CMK (cell line): ENCODE results near the gene ARHGAP42.
"Not testable (repeated sequence)": the region's sequence is repeated elsewhere in the genome, so short reads cannot be mapped to it uniquely, and the experiment has no call there.

Source experiments
- DNase-seq: peaks from one replicate; pipeline ENCODE4 v3.0.0-alpha.2; 2010; ENCODE audit warnings: low read depth

Gene ARHGAP42

GRCh38 chr11:100970283-100971164, 283.4 kb downstream of the ARHGAP42 start:
- no peak for DNase-seq

- DNase-seq = no peak
Observed at GRCh38 chr11:100972046-100972445, 285.0 kb downstream of the ARHGAP42 start.

DNA sequence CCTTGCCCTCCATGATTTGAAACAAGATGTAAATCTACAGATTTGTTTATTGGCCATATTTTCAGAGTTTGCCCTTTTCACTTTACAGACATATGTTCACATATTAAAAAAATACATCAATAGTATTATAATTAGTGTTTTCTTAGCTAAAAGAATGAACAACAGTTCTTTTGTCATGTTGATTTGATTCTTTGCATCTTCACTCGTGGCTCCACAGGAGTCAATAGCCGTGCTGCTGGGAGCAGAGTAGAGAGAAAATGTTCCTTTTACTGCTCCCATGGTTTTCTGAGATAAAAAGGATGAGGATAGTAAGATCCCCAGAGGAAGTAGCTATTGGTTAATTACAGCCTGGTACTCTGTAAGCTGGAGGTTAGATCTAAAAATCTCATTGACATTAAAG, 291.4 kb downstream of the ARHGAP42 start:
- DNase-seq = no peak

GRCh38 chr11:100978939-100979338, 291.9 kb downstream of the ARHGAP42 start:
- no peak for DNase-seq

DNA sequence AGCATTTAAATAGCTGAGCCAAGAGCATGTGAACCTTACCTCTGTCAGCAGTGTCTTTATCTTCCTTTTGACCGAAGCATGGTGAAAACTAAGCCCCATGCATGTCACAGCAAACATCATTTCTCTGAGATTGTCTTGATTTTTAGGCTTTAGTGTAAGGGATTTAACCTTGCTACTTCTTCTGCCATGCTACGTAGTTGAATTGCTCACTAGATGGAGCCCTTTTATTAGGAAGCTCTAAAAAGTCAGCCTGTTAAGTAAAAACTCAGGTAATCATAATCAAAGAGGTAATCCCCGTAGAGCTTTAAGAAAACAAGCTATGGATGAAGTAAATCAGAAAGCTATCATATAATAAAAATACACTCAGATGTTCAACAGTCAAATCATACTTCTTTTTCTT, 293.1 kb downstream of the ARHGAP42 start:
- DNase-seq = no peak

- no peak for DNase-seq
Observed at GRCh38 chr11:100981196-100981824, 294.2 kb downstream of the ARHGAP42 start.

DNA sequence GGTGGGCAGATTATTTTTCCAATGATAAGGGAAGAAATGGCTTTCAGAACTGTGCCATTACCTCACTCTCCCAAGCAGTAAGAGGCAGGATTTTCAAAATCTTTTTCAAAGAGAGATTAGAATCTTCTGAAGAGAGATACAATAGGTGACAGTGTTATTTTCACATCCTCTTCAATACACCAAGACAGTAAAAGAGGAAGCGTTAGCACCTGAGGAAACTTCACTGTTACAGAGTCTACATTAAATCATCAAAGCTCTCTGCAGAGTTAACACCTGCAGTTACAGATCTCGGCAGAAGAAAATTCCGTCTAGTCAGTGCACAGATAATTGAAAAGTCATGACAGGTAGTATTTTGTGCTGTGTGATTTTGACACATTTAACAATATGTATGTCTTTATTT, 297.6 kb downstream of the ARHGAP42 start:
- no peak for DNase-seq

DNA sequence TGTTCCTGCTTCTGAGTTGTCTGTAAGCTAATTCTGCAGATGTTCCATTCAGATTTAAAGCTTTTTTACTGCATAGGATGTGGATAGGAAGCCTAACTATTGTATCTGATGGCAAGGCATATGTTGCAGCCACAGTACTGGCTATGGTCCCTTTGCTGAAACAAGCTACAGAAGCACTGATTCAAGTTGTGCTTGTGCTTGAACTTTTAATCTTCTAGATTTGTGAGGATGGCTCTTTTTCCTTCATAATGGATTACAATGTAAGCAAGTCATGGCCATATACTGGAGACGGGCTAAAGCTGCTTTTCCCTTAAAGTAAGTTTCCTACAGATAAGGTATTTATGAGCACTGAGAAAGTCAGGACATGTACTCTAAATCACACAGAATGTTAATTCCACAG, 303.8 kb downstream of the ARHGAP42 start:
- DNase-seq = no peak

DNA sequence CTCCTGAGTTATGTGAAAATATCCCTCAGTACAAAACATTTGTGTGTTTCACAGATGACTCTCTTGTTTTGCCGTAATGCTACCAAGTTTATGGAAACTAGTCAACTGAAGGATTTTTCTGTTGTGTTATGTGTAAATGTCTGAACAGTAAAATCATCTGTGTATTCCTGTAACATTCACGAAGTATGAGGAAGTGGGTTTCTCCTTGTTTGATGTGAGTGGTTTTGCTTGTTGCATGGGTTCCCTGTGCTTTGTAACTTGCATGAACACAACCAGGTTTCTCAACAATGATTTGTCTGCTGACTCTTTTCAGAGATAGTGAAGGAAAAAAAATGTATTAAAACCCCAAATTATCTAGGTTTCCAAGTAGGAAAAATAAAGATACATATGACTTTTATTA, 304.5 kb downstream of the ARHGAP42 start:
- DNase-seq = no peak

DNA sequence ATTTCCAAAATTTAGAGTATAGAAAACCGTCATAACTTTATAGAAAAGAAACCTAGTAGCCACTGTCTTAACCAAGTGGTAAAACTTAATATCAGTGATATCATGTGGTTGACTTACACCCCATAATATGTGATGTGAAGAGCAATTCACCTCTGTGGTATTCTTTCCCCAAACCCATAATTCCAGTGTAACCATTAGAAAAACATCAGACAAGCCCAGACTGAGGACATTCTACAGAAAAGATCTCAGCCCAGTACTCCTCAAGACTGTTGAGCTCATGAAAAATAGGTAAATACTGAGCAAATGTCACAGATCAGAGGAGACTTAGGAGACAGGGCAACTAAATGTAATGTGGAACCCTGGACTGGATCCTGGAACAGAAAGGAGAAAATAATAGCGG, 307.9 kb downstream of the ARHGAP42 start:
- DNase-seq = no peak

DNA sequence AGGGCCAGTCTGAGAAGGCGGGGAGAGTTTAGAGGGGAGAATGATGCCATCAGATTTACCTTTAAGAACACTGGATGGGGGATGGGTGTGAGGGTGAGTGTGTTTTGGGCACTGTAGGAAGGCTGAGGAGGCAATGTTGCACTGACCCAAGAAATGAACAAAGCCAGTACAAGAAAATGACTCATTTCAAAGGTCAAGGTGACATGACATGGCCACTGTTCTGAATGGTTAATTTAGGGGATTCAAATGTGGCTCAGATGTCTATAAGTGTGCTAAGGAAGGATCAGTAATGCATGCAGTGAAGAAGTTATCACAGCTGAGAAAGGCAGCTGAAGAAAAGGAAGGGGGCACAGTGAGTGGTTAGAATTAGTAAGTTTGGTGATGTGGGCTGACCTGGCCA, 312.7 kb downstream of the ARHGAP42 start:
- DNase-seq = no peak

- DNase-seq = no peak
Observed at GRCh38 chr11:101003468-101003867, 316.4 kb downstream of the ARHGAP42 start.

- DNase-seq = no peak
Observed at GRCh38 chr11:101008961-101009689, 322.0 kb downstream of the ARHGAP42 start.

- DNase-seq = no peak
Observed at GRCh38 chr11:101009690-101010055, 322.6 kb downstream of the ARHGAP42 start.

- no peak for DNase-seq
Observed at GRCh38 chr11:101010899-101011298, 323.8 kb downstream of the ARHGAP42 start.

- no peak for DNase-seq
Observed at GRCh38 chr11:101011881-101012280, 324.8 kb downstream of the ARHGAP42 start.

DNA sequence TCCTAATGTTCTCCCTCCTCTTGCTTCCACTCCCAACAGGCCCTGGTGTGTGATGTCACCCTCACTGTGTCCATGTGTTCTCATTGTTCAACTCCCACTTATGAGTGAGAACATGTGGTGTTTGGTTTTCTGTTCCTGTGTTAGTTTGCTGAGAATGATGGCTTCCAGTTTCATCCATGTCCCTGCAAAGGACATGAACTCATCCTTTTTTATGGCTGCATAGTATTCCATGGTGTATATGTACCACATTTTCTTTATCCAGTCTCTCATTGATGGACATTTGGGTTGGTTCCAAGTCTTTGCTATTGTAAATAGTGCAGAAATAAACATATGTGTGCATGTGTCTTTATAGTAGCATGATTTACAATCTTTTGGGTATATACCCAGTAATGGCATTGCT, 326.6 kb downstream of the ARHGAP42 start:
- DNase-seq = not testable (repeated sequence)

DNA sequence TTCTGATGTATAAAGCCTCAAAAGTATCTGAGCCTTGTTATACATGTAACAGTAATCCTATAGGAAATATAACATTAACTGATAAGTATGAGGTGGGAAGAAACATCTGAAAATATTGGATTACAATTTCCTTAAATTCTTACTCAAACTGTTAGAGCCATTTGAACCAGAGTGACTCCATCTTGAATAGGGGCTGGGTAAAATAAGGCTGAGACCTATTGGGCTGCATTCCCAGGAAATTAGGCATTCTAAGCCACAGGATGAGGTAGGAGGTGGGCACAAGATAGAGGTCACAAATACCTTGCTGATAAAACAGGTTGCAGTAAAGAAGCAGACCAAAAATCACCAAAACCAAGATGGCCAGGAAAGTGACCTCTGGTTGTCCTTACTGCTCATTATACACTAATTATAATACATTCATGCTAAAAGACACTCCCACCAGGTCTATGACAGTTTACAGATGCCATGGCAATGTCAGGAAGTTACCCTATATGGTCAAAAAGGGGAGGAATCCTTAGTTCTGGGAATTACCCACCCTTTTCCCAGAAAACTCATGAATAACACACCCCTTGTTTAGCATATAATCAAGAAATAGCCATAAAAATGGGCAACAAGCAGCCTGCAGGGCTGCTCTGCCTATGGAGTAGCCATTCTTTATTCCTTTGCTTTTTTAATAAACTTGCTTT, 327.7 kb downstream of the ARHGAP42 start:
- no peak for DNase-seq

DNA sequence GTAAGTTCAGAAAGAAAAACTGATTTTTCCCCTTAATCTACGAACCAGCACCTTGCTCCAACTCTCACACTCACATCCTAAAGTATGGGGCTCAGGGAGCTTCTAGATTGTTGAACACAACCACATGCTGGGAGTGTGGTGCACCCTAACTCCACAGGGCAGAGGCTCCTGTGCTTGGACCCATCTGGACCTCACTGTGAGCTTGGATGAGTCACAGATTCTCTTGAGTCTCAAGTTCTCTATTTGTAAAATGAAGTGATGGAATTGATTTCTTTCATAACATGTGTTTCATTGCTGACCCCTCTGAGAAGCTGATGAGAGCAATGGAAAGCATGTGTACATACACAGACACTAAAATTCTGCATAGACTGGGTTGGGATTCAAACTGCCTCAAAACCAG, 332.8 kb downstream of the ARHGAP42 start:
- DNase-seq = no peak

- DNase-seq = no peak
Observed at GRCh38 chr11:101022256-101022655, 335.2 kb downstream of the ARHGAP42 start.

DNA sequence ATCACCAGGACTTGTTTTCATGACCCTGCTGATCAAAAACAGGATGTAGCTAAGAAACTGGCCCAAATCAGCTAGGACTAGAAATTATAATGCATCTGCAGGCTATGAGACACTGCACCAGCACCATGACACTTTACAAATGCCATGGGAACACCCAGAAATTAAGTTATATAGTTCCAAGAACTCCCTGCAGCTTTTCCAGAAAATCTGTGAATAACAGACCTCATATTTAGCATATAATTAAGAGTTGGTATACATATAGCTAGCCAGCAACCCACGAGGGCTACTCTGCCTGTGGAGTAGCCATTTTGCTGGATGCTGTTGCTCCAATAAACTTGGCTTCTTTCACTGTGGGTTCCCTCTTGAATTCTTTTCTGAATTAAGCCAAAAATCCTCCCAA, 341.6 kb downstream of the ARHGAP42 start:
- DNase-seq = no peak

GRCh38 chr11:101030015-101030414, 342.9 kb downstream of the ARHGAP42 start:
- DNase-seq = no peak
